Thyroid gland (tissue), 4 donors: Measurements from ENCODE around the gene MARK3.

Experiments
- POLR2A ChIP-seq, 2 donors: fragments of 450-650 bp; IDR thresholded peaks; one replicate each; pipeline ENCODE4 v1.6.1; 2017; ENCODE audit warnings: antibody characterized with exemption in 2 of 2, mild to moderate bottlenecking in 2 of 2, moderate library complexity in 1 of 2
- TF ChIP-seq, protein P1 (sequence below), 6 experiments: fragments of 200-600 bp in 3 of 6; fragments of 450-650 bp in 3 of 6; sonication (generic) in 3 of 6; IDR thresholded peaks; one replicate each; pipeline ENCODE4 v1.5.1; 2016 to 2019; ENCODE audit warnings: antibody characterized with exemption in 6 of 6, mild to moderate bottlenecking in 2 of 6, inconsistent platforms in 1 of 6, moderate library complexity in 1 of 6

DNA sequence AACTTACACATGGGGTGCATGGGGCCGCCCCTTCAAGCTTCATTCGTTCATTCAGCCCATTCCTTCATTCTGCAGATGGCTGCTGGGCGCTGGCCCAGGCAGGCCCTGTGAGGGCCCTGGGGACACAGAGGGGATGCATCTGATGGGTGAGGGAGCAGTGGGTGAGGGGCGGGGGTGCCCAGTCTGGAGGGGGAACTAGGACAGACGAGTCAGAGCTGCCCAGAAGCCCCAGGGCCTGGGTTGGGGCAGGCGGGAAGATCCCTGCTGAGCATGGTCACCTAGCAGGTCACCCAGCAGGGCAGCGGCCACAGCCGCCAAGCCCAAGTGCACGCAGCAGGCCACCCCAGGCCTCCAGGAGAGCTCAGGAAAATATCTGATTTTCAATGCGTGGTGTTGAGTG is 157.9 kb downstream of the MARK3 start:
- TF ChIP-seq, protein P1, sequence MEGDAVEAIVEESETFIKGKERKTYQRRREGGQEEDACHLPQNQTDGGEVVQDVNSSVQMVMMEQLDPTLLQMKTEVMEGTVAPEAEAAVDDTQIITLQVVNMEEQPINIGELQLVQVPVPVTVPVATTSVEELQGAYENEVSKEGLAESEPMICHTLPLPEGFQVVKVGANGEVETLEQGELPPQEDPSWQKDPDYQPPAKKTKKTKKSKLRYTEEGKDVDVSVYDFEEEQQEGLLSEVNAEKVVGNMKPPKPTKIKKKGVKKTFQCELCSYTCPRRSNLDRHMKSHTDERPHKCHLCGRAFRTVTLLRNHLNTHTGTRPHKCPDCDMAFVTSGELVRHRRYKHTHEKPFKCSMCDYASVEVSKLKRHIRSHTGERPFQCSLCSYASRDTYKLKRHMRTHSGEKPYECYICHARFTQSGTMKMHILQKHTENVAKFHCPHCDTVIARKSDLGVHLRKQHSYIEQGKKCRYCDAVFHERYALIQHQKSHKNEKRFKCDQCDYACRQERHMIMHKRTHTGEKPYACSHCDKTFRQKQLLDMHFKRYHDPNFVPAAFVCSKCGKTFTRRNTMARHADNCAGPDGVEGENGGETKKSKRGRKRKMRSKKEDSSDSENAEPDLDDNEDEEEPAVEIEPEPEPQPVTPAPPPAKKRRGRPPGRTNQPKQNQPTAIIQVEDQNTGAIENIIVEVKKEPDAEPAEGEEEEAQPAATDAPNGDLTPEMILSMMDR (IDR thresholded peaks at IDR 0.05), result no peak
- TF ChIP-seq POLR2A (IDR thresholded peaks at IDR 0.05), result no peak
